Measurements from ENCODE around the gene RHOT2.
"Not testable (repeated sequence)": the region's sequence is repeated elsewhere in the genome, so short reads cannot be mapped to it uniquely, and the experiment has no call there.

The RHOT2 gene

DNA sequence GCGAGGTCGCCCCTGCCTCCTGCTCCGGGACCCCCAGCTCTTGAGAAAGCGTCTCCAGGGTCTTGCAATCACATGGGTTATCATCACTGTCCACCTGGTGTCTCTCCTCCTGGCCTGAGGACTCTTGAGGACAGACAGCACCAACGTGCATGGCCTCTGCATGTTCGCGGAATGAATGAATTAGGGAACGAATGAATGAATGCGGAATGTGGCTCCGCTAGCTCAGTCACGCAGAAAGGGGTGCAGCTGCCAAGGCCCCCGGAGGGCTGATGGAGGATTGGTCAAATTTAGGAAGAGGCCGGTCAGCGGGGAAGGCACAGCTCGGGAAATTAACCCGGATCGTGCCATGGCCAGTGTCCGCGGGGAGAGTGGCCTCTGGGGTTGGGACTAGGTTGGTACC, 34.4 kb downstream of the RHOT2 start:
- no peak for DNase-seq

- DNase-seq = no peak
Measured at GRCh38 chr16:703406-703805, 35.5 kb downstream of the RHOT2 start.

- no peak for DNase-seq
Measured at GRCh38 chr16:704047-704446, 36.1 kb downstream of the RHOT2 start.

GRCh38 chr16:704552-705380, 36.8 kb downstream of the RHOT2 start:
- peak; percentile 46 for DNase-seq

DNA sequence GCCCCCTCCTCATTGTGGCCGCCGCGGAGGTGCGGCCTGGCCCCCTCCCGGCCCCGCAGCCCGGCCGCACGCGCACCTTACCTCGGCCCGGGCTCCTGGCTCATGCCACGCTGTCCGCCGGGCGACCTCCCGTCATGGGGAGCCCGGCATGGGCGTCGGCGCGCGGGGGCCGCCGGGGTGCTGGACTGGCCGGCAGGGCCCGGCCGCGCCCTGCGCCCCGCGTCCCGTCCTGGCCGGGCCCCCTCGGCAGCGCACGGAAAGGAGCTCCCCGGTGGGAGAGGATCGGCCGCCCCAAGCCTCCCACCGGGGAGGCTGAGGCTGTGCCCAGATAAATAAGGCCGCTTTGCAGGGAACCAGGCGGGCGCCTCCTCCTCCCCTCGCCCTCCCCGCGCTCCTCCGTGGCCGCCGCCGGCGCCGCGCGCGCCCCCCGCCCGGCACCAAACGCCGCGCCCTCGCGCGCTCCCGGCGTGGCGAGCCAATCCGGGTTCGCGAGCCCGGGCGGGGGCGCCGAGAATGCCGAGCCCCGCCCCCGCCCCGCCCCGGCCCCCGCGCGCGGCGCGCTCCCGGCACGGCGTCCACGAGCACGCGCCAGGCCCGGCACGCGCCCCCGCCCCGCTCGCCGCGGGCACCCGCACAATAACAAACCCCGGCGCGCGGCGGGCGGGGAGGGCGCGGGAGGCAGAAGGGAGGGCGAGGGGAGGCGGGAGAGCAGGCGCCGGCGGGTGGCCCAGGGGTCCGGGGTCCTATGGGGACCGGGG, 37.7 kb downstream of the RHOT2 start, which contains the start of gene FBXL16:
TSS of gene FBXL16 (minus strand) at position 371 of the 758 bp plus-strand sequence. CDS start 8,396 bp downstream, outside the sequence.
- DNase-seq = no peak

DNA sequence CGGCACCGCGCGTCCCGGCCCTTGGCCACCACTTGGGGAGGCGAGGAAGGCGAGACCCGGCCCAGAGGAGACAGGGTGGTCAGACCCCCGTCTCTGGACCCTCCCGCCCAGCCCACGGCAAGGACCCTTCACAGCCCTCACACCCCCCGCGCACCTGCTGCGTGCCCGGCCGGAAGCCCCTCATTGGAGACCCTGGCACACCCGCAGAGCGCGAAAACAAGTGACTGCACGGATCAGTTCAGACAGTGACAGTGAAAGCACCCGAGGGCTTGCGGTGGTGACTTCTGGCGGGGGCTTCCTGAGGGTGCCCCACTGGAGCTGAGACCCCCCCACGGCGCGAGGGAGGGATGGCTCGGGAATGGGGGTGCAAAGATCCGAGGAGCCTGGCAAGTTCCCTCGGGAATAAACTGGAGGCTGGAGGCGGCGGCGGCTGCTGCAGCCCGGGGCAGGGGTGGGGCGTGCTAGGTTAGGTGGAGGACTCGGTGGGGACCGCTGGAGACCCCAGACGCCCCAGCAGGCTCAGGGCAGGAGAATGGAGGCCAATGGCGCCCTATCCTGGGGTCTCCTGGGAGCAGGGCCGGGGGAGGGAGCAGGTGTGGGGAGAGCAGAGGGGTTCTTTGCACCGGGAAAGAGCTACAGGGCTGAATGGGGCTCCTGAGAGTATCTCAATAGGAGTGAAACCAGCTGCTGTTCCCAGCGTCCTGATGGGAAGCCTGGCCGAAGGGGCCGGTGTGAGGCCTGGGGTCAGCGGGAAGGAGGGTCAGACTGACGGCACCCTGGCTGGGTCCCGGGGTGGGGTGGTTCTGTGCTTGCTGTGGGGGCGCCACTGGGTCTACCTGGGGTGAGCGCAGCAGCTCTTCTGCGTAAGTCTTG, 38.5 kb downstream of the RHOT2 start:
- DNase-seq = peak; percentile 80

DNA sequence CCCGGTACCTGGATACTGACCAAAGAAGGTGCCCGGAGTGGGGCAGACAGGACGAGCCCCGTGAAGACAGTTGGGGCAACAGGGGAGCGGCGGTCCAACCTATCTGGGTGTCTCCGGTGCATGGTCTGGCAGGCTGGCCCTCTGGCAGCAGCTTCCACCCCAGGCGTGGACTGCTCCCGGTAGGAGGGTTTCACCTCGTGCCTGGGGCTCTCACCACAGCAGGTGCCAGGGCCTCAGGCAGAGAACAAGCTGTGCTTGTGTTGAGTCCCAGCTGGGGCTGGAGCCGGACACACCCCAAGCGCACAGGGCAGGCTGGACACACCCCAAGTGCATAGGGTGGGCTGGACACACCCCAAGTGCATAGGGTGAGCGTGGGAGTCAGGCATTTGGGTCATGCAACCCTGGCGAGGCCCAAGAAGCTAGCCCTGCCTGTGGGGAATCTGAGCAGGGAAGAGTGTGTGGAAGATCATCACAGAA, 39.2 kb downstream of the RHOT2 start:
- DNase-seq = no peak

- no peak for DNase-seq
Measured at GRCh38 chr16:708019-708418, 40.1 kb downstream of the RHOT2 start.

- no peak for DNase-seq
Measured at GRCh38 chr16:708959-709358, 41.0 kb downstream of the RHOT2 start.

DNA sequence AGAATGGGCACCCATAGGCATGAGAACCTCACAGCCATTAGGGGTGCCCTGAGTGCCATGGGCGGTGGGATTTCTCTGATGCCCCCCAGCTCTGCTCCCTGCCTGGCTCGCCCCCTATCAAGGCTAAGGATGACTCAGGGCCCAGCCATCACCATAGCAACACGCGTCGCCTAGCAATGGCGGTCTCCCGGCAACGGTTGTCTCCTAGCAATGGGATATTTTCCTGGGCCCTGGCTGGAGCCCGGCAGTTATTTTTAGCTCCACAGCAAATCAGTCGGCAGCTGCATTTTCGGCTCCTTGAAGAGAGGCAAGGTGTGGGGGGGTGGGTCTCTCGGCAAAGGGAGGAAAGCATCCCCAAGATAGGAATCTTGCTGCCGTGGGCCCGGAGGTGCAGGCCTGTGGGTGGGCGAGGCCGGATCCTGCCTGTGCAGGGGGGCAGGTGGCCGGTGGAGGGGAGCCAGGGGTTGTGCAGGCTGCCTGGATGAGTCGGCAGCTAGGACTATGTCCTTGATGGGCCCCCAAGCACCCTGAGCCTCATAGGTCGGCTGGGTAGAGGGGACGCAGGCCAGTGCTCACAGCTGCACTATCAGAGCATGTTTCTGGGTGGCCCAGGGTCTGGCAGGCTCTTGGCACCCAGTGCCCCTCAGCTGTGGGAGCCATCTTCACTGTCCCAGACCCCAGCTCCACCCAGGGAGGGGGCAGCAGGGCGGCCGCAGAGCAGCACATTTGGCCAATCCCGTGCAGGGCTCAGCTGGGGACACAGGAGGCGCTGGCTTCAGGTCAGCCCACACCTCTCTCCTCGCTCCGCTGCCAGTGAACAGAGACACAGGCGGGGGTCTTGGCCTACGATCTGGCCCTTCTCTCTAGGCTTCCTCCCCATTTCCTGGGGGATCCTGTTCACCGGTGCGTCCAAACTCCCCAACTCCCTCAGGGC, 41.9 kb downstream of the RHOT2 start:
- DNase-seq = peak; percentile 96

- DNase-seq = no peak
Measured at GRCh38 chr16:710500-711075, 42.7 kb downstream of the RHOT2 start.

GRCh38 chr16:711084-711483, 43.2 kb downstream of the RHOT2 start:
- no peak for DNase-seq

DNA sequence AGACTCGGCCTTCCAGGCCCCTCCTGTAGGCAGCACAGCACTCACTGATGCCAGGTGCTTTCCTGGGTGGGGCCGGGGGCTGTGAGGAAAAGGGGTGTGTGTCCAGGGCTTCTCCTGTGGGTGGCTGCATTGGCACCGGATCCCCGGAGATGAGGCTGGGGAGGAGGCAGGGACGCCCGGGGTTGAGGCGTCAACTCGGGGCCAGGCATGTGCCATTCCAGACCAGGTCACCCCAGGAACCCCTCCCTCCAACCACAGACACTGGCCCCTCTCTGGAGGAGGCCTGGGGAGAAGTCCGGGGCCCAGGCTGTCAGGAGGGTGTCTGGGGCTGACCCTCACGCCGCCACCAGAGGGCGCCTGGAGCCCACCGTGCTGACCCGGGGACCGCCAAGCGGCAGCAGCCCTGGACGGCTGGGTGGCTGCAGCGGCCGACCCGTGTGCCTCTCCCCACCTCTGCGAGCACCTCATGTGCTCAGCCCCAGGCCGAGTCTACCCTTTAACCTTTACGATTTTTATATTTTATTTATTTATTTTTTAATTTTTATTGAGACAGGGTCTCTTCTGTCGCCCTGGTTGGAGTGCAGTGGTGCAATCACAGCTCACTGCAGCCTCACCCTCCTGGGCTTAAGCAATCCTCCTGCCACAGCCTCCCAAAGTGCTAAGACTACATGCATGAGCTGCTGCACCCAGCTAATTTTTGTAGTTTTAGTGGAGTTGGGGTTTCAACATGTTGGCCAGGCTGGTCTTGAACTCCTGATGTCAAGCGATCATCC, 43.8 kb downstream of the RHOT2 start:
- DNase-seq = peak; percentile 89

DNA sequence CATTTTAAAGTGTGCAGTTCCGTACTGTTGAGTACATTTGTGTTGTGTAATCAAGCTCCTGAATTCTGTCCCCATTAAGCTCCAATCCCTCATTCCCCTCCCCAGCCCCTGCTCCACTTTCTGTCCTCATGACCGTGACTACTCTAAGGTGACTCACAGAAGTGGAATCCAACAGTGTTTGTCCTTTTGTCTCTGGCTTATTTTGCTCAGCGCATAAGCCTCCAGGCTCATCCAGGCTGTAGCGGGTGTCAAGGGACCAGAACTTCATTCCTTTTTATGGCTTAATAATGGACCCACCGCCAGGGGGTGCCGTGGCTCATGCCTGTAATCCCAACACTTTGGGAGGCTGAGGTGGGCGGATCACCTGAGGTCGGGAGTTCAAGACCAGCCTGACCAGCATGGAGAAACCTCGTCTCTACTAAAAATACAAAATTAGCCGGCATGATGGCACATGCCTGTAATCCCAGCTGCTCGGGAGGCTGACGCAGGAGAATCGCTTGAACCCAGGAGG, 44.9 kb downstream of the RHOT2 start:
- DNase-seq = not testable (repeated sequence)

DNA sequence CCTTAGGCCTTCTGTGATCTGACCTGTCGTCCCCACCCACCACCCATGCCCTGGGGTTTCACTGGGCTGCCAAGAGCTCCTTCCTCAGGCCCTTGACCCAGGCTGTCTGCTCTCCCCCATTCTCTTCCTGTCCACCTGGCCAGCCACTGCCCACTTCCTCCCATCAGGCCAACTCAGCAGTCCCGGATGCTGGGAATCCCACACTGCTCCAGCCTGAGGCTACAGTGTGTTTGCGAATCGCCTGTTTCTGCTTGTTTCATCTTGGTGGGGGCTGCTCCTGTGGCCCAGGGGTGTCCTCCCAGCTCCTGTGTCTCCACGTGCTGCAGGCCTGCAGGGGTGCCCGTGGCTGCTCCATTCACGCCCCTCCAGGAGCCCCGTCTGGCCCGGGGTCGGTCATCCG, 46.1 kb downstream of the RHOT2 start:
- no peak for DNase-seq

DNA sequence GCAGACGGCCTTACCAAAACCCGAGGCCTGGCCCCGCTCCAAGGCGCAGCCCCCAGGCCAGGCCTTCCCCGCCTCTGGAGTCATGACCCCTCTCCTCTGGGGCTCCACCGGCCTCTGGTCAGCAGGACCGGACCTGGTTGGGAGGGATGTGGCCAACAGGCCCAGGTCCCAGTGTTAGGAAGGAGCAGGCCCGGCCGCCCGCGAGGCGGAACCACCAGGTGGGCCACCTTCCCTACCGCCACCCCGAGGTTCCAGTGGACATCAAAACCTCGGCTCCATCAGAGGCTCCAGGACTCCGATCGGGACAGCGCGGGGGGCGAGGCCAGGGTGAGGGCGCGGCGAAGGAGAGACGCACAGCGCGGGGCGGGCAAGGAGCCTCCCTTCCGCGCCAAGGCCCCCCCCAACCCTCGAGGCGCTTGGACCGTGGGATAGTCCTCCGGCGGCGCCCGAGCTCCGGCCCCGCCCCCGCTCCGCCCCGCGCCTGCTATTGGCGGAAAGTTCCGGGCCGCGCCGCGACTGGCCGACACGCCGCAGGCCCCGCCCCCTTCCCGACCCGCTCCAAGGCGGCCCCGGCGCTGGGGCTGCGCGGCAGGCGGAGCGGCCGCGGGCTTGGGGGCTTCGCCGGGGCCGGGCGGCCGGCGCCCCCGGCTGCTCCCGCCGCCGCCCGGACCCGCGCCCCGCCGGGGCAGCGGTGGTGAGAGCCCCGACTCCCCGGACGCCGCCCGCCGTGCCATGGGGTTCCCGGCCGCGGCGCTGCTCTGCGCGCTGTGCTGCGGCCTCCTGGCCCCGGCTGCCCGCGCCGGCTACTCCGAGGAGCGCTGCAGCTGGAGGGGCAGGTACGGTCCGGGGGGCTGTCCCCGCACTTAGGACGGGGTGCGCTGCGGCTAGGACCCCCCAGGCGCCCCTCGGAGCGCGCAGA, 46.9 kb downstream of the RHOT2 start, which contains the start of gene METRN:
TSS of gene METRN (plus strand) at position 561 of the 919 bp plus-strand sequence. CDS start at position 733, 172 bp downstream.
- DNase-seq = peak; percentile 86

DNA sequence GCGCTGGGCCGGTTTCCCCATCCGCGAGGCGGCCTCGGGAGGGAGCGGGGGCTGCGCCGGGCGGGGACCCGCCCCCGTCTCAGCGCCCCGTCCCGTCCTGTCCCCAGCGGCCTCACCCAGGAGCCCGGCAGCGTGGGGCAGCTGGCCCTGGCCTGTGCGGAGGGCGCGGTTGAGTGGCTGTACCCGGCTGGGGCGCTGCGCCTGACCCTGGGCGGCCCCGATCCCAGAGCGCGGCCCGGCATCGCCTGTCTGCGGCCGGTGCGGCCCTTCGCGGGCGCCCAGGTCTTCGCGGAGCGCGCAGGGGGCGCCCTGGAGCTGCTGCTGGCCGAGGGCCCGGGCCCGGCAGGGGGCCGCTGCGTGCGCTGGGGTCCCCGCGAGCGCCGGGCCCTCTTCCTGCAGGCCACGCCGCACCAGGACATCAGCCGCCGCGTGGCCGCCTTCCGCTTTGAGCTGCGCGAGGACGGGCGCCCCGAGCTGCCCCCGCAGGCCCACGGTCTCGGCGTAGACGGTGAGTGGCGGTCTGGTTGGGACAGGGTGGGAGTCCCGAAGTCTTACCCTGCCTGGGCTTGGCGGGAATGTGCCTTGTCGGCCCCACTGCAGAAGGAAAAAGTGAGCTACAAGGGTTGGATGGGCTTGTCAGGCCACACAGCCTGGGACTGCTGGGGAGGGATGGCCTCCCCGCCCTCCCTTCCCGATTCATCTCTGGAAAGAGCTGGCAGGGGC, 47.7 kb downstream of the RHOT2 start:
- DNase-seq = no peak

DNA sequence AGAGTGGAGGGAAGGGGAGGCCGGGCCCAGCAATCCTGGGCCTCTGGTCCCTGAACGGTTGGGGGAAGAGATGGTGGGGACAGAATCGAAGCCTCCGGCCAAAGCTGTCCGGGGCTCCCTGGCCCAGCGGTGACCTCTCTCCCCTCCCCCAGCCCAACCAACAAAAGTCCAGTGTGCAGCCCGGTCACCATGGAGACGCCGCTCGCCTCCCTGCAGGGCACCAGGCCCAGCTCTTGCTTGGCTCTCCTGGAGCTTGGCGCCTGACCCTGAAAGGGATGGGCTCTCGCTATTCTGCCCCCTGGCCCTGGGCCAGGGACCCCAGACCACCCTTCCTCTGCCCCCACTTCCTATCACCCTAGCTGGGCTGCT, 48.3 kb downstream of the RHOT2 start:
- DNase-seq = peak; percentile 89
